Myocyte (in vitro differentiated cells): ENCODE data around the gene FOXP1. TPM values are rescaled to one million over a fixed set of nuclear protein-coding genes. Genes with fewer than 3 reads are reported as not detected.
"Not testable (repeated sequence)": the region's sequence is repeated elsewhere in the genome, so short reads cannot be mapped to it uniquely, and the experiment has no call there.

ENCODE experiments used
- DNase-seq: peaks from one replicate; pipeline ENCODE4 v3.0.0-alpha.2; 2012; ENCODE audit warnings: low read depth
- total RNA-seq: library from RNA; depleted of rRNA; stranded (reverse); fragments of >200 nt; gene quantifications from 2 replicates; pipeline ENCODE4 v1.2.3, GENCODE V29; 2014

FOXP1 gene
- total RNA-seq, 1 donor from 2014 or later: 28.8 TPM

DNA sequence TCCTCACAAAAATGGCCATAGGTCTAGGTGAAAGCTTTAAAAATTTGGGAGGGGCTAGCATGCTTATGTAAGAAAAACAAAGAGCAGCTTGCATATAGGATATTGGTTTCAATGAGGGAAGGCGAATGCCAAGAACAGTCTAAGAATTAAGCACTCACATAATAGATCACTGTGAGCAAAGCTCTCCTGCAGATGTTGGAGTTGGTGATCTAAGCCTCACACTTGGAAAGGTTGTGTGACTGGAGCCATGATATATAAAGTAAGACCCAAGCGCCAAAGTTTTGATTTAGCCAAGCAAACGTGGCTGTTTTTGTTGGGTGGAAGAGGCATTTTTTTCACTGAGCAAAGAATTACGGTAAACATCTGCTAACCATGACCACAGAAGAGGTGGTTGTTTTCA is 237.5 kb downstream of the FOXP1 start:
- DNase-seq: no peak

DNA sequence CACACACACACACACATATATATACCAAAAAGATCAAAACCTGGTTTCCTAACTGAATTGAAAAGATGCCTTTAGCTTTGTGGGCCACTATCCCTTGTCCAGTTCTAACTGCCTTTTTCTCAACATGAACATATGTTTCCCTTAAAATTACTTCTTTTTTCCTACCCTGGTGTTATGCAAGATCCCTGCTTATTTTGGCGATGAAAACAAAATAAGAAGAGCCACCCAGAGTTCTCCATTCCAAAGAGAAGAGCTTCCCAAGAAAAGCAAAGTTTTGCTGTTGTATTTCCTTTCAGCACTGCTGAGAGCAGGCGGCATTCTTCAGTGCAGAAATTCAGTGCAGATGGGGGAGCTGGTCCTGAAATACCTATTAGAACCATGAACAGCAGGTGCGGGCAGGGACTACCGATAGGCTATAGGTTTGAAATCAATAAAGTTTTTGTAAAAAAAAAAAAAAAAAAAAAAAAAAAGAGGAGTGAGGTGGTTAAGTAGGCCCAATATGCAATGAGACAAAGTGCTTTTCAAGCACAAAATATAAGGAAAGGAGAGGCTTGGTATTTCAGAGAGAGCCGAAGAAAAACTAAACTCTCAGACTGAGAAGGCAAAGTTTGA is 238.0 kb downstream of the FOXP1 start:
- no peak for DNase-seq

DNA sequence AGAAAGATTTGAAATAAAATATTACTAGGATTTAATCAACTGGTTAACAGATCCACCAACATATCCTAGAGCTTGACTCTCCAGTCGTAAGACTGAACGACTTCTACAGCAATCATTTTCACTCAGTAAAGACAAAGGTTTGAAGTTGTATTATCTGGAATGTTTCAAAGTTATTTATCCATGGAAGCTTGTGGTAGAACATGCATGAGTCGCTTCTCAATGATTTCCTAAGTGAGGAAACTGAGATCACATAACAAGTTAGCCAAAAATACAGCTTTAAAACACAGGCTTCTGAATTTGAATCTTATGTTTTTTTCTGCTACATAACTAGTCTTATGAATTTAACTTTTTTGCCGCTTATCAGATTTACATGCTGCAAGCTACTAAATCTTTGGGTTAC is 241.8 kb downstream of the FOXP1 start:
- DNase-seq: peak; percentile 49

DNA sequence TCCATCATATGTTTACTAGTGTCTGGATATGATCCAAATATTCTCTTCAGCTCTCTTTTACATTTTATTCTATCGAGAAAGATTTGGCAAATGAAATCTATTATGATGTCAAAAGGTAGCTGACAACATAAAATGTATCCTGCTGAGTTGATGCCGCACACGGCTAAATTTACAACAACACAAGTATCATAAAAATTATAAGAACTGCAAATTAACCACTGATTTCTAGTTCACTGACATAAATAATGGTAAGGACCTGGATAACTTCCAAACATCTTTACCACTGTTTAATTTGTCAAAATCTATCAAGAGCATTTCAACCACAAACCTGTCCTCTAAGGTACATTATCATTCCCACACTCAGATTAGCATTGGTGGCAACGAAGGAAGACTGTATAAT is 244.5 kb downstream of the FOXP1 start:
- no peak for DNase-seq

DNA sequence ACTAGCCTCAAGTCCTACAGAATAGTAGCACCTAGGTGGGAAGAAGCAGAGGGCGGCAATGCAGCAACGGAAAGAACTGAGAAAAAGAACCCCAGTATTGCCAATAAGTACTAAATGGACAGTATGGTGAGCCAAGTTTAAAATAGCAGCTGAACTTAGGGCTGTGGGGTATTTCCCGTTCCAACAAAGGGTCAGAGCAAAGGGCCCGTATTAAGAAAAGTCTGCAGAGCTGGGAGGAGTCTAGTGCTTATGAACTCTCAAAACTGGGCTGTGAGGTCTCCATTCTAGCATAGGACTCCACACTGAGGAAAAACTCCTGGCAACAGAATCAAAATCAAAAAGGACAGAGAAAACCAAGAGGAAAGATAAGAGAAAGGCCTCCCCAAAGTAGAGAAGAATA is 250.7 kb downstream of the FOXP1 start:
- no peak for DNase-seq

DNA sequence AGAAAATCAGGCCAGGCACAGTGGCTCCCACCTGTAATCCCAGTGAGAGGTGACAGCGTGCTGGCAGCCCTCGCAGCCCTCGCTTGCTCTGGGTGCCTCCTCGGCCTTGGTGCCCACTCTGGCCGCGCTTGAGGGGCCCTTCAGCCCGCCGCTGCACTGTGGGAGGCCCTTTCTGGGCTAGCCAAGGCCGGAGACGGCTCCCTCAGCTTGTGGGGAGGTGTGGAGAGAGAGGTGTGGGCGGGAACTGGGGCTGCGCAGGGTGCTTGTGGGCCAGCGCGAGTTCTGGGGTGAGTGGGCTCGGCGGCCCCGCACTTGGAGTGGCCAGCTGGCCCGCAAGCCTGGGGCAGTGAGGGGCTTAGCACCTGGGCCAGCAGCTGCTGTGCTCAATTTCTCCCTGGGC is 252.6 kb downstream of the FOXP1 start:
- DNase-seq: no peak

DNA sequence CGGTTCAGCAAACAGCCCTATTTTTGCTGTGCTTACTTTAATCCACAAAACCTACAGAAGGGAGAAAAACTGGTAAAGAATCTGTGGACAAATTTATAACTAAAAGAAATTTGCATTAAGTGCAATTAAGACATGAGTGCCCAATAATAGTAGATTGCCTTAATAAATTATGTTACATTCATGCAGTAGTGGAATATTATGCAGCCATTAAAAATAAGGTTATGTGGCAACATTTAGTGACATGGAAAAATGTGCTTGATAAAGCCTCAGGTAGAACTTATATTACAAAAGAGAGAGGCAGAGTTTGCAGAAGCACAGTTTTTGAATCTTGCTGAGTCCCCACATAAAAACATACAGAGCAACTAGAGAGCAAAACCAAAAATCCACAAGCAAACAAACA is 253.0 kb downstream of the FOXP1 start:
- no peak for DNase-seq

DNA sequence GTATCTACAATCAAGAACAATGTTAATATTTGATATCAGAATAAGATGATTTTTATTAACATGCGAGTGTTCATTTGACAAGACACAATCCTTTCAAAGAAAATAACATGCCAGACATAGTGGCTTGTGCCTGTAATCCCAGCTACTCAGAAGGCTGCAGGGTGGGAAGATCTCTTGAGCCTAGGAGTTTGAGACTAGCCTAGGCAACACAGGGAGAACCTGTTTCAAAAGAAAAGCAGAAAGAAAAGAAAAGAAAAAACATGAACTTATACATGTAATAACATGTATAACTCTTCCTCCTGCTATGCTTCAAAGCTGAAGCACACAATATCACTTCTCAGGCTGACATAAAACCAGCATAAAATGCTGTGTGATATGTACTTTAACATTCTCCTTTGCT is 253.7 kb downstream of the FOXP1 start:
- no peak for DNase-seq

DNA sequence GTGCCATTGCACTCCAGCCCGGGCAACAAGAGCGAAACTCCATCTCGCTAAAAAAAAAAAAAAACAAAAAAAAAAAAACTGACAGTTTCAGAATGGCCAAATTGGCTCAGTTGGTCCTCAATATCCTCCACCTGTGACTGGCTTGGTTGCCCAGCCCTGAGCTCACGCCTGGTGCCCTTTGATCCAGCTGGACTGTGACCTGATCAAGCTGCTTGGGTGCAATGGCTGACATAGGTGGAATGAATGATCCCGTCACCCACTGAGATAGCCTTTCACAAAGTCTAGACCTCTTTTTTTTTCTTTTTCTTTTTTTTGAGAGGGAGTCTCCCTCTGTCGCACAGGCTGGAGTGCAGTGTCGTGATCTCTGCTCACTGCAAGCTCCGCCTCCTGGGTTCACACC is 254.6 kb downstream of the FOXP1 start:
- DNase-seq: no peak

DNA sequence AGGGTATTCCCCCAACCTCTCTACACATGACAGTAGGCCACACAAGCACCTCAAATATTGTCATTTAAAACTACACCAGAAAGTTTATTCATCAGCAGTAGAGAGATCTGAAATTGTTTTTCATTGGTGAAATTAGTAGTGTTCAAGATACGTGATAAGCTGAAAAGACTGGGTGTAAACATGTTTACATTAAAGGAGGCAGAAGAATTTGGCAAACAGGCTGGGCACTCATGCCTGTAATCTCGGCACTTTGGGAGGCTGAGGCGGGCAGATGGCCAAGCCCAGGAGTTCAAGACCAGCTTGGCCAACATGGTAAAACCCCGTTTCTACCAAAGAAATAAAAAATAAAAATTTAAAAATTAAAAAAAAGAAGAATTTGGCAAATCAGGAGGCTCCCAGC is 255.6 kb downstream of the FOXP1 start:
- no peak for DNase-seq

DNA sequence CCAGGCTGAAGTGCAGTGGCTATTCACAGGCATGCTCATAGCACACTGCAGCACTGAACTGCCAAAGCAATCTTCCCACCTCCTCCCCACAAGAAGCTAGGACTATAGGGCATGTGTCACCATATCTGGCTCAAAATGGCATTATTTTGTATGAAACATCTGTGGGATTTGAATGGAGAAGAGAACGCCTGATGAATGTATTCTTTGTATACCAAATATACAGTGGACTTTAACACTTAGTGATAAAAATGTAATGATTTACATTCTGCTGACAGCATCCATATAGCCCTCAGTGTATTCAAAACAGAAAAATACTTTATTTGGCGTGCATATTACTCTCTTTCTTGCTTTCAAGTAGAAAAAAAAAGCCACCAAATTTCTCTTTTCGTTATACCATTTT is 257.8 kb downstream of the FOXP1 start:
- DNase-seq: no peak

DNA sequence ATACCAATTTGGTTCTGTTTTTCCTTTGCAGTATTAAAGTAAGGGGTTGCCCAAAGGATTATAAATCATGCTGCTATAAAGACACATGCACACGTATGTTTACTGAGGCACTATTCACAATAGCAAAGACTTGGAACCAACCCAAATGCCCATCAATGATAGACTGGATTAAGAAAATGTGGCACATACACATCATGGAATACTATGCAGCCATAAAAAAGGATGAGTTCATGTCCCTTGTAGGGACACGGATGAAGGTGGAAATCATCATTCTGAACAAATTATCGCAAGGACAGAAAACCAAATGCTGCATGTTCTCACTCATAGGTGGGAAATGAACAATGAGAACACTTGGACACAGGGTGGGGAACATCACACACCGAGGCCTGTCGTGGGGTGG is 259.3 kb downstream of the FOXP1 start:
- DNase-seq: not testable (repeated sequence)

DNA sequence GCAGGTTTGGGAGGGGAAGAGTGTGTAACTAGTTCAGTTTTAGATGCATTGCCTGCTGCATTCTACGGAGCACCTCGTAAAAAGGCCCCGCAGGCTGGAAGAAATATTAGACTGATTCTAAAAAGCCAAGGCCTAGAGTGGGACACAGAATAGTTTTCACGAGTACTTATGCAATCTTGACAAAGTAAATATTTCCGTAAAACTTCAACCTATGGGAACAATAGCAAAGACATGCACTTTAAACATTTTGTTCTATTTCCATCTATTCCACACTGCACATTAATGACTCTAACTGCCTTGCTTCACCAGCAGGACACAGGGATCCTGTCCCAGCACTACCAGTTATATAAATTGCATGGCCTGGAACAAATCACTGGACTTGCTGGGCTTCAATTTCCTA is 260.0 kb downstream of the FOXP1 start:
- DNase-seq: no peak

DNA sequence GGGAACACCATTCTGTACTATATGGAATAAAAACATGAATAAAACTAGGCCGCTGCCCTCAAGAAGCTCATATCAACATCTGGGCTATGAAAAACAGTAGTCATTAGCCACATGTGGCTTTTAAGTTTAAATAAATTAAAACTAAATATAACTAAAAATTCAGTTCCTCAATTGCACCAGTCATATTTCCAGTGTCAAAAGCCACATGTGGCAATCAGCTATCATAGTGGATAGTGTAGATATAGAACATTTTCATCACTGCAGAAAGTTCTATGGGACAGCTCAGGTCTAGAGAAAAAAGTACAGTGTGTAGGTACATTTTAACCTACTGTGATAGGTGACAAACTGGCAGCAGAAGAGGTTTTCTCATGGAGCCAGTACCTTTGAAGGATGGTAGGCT is 261.4 kb downstream of the FOXP1 start:
- no peak for DNase-seq

DNA sequence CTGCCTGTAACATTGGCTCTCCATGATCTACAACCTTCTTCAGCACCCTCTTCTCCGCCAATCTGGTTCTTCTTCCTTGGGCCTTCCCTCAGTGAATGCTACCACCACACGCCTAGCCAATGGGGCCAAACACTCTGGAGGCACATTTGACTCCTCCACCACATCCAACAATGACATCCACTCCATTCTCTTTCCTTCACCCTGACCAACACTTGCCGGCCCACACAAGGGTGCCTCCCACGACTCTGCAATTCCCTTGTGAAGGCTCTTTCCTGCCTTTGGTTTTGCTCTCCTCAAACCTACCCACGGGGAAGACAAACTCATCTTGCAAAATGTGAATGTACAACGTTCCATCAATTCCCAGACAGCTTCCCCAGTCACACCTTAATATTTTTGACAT is 263.8 kb downstream of the FOXP1 start:
- DNase-seq: no peak

DNA sequence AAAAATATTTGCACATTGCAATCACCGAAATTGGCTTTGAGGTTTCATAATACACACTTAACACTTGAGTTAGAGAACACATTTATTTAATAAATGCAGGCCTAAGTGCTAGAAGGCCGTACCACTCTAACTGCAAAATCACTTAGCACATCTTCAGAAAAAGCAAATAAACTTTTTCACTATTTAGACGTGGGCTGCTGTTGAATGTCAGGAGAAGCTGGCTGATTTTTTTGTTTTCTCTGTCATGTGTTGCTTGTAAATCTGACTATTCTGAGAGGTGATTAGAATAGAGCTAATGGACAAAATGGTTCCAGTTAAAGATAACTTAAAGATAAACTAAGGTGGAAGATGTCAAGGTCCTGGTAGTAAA is 265.1 kb downstream of the FOXP1 start:
- no peak for DNase-seq

DNA sequence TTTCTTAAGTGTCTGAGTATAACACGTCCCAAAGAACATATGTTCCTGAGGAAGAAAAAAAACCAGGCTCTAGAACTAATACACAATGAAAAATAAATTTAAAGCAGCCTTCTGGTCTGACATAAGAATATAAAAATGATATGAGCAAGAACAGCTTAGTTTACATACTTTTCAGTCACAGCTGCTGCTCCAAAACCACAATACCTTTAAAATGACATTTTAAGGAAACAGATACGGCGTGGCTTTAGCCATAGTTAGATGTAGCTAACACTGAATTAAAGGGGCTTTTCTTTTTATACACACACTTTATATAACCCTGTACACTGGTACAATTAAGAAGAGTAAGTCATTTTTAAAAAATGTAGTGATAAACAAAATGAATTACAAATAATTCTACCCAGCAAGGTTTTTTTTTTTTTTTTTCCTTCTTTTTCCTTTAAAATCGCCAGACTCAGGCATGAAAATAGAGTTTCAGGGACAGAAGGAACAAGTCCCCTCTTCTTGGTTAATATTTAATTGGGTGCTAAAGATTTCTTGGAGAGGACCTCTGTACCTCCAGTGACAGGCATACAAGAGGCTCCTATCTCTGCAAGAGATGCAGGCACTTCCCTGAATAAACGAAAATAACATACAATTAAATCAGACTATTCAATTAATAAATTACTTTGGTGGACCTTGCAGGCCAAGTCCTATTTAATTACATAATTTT is 265.6 kb downstream of the FOXP1 start:
- DNase-seq: peak; percentile 19

DNA sequence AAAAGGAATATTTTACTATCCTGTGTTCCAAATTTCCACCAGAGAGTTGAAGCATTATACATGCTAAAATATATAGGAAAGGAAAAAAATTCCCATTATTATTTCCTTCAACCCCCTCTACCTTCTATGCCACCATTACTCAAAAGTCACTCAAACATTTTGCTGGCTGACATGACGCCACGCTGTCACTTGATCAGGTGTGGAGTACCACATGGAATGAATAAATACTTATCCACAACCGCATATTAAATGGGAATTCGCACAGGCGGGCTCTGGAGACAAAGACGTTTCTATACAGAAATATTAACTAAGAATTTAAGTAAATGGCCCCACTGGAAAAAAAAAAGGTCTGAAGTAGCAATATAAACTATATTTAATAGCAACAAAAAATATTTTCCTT is 266.4 kb downstream of the FOXP1 start:
- DNase-seq: no peak

DNA sequence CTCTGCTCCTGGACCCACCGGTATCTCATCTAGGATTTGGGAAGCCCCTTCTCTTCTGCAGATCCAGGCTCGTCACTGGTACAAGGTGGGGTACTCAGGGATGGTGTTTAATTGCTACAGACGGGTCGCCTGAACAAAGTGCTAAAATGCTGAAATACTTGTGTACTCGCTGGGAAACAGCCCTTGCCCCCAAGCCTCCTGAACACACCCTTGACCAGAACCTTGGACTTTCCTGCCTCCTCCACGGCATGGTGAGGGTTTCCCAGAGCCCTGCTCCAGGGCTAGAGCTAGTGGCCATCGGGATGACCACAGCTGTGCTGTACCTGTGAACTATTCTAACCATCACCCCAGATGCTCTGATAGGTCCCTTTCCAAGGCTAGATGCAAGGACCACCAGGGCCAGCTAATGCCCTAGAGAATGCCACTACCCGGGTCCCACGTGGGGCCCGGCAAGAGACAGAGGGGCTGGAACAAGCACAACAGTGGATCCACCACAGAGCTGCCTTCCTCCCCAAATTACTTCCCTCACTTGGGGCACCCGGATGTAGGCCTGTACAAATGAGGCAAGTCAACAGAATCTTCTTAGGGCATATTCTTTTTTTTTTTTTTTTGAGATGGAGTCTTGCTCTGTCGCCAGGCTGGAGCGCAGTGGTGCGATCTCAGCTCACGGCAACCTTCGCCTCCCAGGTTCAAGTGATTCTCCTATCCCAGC is 267.3 kb downstream of the FOXP1 start:
- no peak for DNase-seq

DNA sequence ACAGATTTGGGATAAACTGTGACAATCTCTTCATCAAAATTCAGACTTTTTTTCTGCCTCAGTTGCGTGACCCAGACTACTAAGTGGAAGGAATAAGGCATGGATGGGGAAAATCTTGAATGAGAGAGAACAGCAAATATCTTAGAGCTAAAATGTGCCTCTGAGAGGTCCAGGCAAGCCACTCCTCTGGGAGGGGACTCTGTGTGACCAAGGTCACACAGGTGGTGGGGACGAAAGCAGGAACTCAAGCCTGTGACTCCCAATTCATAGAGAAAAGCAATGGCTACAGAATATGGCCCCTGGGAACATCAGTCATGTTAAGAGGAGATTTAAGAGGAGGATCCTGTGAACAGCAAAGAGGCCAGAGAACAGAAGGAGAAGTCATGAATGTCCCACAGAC is 268.1 kb downstream of the FOXP1 start:
- no peak for DNase-seq

DNA sequence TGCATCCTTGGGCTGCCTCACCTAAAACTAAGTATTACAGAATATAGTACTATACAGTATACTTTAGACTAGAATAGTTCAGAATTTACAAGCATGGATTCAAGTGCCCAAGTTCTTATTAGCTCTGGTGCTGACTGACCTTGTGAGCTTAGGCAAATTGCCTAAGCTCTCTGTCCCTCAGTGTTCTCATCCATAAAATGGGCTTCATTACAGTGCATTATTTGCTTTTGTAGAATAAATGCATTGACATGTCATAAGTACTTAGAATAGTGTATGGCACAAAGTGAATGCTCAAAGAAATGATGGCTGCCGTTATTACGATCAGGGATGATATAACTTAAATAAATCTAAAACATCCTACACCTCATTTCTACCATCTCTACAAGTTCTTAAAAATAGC is 269.7 kb downstream of the FOXP1 start:
- DNase-seq: no peak

DNA sequence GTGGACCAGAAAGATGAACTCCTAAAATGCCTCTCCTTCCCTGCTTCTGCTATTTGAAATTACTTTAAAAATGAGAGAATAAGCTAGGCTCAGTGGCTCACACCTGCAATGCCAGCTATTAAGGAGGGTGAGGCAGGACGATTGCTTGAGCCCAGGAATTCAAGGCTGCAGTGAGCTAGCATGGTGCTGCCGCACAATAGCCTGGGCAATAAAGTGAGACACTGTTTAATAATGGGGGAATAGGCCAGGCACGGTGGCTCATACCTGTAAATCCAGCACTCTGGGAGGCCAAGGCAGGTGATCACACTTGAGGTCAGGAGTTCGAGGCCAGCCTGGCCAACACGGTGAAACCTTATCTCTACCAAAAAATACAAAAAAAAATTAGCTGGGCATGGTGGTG is 271.1 kb downstream of the FOXP1 start:
- no peak for DNase-seq

DNA sequence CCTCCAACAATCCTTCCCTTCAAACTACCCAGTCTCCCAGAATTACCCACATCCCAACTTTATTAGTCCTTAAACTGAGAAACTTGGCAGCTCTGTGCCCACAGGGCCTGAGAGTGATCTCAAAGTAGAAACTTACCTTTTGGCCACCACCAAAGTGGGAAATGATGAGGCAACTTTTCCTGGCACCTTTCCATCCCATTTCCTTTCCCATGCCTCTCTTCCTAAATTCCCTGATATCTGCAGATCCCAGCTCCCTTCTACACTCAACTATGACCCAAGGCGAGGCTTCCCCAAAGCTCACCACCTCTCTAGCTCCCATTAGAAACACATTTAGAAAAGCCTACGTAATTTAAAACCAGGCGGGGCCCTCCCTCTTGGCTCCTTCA is 271.9 kb downstream of the FOXP1 start:
- DNase-seq: no peak
